WERI-Rb-1 (cell line): ENCODE data around the gene MAN2B1.
"Not testable (repeated sequence)": the region's sequence is repeated elsewhere in the genome, so short reads cannot be mapped to it uniquely, and the experiment has no call there.

Experiments used
- DNase-seq: peaks from one replicate; pipeline ENCODE4 v3.0.0-alpha.2; 2020
- H3K27ac ChIP-seq: fragments of 250-450 bp; sonication (Bioruptor Pico); 2 replicates; pipeline ENCODE4 v1.5.1; 2020; ENCODE audit warnings: mild to moderate bottlenecking, moderate library complexity
- H3K27me3 ChIP-seq: fragments of 250-450 bp; sonication (Bioruptor Pico); 2 replicates; pipeline ENCODE4 v1.5.1; 2021; ENCODE audit warnings: mild to moderate bottlenecking, low read depth, moderate library complexity; ENCODE audit not compliant: insufficient read depth, severe bottlenecking
- H3K36me3 ChIP-seq: fragments of 250-450 bp; sonication (Bioruptor Pico); 2 replicates; pipeline ENCODE4 v1.5.1; 2020; ENCODE audit warnings: mild to moderate bottlenecking, moderate library complexity
- H3K4me3 ChIP-seq: 2 replicates; pipeline ENCODE4 v1.5.1; 2011; ENCODE audit warnings: low read depth, mild to moderate bottlenecking, control low read depth, low read length
- H3K9me3 ChIP-seq: fragments of 250-450 bp; sonication (Bioruptor Pico); 2 replicates; pipeline ENCODE4 v1.5.1; 2021; ENCODE audit warnings: mild to moderate bottlenecking, moderate library complexity; ENCODE audit not compliant: severe bottlenecking
- TF ChIP-seq, protein P1 (sequence below): IDR thresholded peaks from 2 replicates; pipeline ENCODE4 v1.5.1; 2011; ENCODE audit warnings: low read depth, mild to moderate bottlenecking, control low read depth, inconsistent platforms, low read length

Gene MAN2B1

DNA sequence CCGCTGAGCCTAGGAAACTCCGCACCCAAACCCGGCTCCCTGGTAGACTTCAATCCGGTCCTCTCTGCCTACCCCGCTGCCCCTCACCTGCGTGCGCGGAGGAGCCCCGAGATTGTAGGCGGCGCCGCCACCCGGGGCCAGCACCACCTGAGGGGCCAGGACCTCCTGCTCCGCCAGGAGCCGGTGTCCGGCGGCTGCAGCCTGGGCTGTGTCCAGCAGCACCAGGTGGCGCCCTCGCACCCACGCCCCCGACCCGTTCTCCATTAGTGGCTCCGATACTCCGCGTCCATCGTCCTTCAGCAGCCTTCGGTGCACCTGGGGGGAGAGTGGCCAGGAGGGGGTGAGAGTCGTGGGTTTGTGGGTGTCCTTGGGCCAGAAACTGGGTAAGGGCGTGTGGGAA lies 18.5 kb downstream of the MAN2B1 start:
- TF ChIP-seq, protein P1, sequence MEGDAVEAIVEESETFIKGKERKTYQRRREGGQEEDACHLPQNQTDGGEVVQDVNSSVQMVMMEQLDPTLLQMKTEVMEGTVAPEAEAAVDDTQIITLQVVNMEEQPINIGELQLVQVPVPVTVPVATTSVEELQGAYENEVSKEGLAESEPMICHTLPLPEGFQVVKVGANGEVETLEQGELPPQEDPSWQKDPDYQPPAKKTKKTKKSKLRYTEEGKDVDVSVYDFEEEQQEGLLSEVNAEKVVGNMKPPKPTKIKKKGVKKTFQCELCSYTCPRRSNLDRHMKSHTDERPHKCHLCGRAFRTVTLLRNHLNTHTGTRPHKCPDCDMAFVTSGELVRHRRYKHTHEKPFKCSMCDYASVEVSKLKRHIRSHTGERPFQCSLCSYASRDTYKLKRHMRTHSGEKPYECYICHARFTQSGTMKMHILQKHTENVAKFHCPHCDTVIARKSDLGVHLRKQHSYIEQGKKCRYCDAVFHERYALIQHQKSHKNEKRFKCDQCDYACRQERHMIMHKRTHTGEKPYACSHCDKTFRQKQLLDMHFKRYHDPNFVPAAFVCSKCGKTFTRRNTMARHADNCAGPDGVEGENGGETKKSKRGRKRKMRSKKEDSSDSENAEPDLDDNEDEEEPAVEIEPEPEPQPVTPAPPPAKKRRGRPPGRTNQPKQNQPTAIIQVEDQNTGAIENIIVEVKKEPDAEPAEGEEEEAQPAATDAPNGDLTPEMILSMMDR, result no peak
- H3K27me3 ChIP-seq, result no peaks in the 10 kb centered on the region
- no peaks in the 10 kb centered on the region for H3K36me3 ChIP-seq
- no peak overlapping the region for H3K4me3 ChIP-seq
- no peak for DNase-seq
- H3K27ac ChIP-seq, result no peak overlapping the region
- no peaks in the 10 kb centered on the region for H3K9me3 ChIP-seq

DNA sequence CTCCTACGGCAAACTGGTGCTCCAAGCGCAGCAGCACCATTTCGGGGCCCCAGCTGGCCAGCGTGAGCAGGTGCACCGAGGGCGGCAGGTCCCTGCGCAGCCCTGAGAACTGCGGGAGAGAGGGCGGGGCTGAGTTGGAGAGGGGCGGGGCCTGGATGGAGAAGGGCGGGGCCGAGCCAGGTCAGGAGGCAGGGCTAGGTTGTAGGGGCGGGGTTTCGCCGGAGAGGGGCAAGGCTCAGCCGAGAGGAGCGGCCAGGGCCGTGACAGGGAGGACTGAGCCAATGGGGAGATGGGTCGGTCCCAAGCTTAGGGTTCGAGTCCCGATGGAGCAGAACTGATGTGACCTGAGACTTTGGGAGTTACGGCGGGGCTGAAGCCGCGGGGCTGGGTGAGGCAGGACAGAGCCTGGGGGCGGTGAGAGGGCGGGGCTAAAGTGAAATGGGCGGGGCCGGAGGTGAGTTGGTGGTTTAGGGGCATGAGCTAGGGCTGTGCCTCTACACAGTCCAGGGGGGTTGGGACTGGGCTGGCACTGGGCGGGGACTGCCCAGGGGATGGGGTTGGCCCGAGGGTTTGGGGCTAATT lies 19.0 kb downstream of the MAN2B1 start:
- DNase-seq, result no peak
- no peak overlapping the region for H3K4me3 ChIP-seq
- no peaks in the 10 kb centered on the region for H3K27me3 ChIP-seq
- TF ChIP-seq, protein P1, result no peak
- H3K27ac ChIP-seq, result no peak overlapping the region
- no peaks in the 10 kb centered on the region for H3K9me3 ChIP-seq
- H3K36me3 ChIP-seq, result no peaks in the 10 kb centered on the region

DNA sequence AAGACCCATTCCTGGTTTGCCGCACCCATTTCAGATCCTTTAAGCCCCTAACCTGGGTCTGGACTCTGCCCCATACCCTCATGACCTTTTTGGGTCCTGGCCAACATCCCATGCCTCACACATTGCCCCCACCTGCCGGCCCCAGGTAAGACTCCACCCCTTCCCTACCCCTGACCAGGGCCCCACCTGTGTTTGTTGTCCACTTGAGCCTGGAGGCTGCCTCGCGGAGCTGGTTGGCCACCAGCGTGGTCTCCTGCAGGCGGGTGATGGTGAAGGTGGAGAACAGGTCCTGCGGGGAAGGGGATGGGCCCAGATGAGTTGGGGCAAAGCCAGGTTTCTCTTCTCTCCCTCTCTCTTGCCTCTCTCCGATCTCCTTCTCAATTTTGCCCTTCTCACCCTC lies 19.5 kb downstream of the MAN2B1 start:
- DNase-seq, result no peak

GRCh38 chr19:12646551-12646950 lies 20.0 kb downstream of the MAN2B1 start:
- TF ChIP-seq, protein P1, result no peak
- Histone ChIP-seq H3K4me3 (no peak overlapping the region), H3K27me3 (no peaks in the 10 kb centered on the region), H3K27ac (no peak overlapping the region), H3K9me3 (no peaks in the 10 kb centered on the region), H3K36me3 (no peaks in the 10 kb centered on the region)
- DNase-seq, result no peak

More for the DNA sequence above, 19.5 kb downstream of the MAN2B1 start:
- H3K9me3 ChIP-seq, result no peaks in the 10 kb centered on the region
- H3K27ac ChIP-seq, result no peak overlapping the region
- TF ChIP-seq, protein P1, result no peak
- no peaks in the 10 kb centered on the region for H3K27me3 ChIP-seq
- no peaks in the 10 kb centered on the region for H3K36me3 ChIP-seq
- no peak overlapping the region for H3K4me3 ChIP-seq

GRCh38 chr19:12643716-12644115 lies 22.8 kb downstream of the MAN2B1 start:
- H3K9me3 ChIP-seq, H3K36me3 ChIP-seq, DNase-seq, H3K27ac ChIP-seq, H3K27me3 ChIP-seq, H3K4me3 ChIP-seq: not testable (repeated sequence)

DNA sequence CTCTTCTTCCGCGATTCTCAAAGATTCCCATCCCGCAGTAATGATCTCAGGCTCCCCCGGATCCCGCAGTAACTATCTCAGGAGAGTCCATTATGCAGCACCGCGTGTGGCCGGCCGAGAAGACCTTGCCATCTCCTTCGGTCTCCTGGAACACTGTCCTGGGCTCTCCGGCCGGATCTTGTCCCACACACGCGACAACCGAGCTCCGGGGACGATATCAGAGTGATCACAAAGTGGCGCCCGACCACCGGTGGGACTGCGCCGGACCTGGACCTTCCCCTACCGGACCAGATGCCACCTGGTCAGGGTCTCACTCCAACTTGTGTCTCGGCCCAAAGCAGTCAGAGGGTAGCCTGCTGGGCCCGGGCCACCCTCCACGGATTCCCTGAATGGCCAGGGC lies 24.0 kb downstream of the MAN2B1 start:
- TF ChIP-seq, protein P1, result no peak
- no peak for DNase-seq
- Histone ChIP-seq H3K4me3 (no peak overlapping the region), H3K9me3 (peaks cover 2% of the 10 kb centered on the region), H3K36me3 (no peaks in the 10 kb centered on the region), H3K27ac (no peak overlapping the region), H3K27me3 (no peaks in the 10 kb centered on the region)
